HEK293 (cell line): ENCODE results near the gene HHAT.

ENCODE experiments used
- CTCF ChIA-PET: fragments of 350-600 bp; formaldehyde crosslinking; extraction: SDS; loops from one replicate; lab custom pipeline; 2021; ENCODE audit warnings: antibody characterized with exemption; lab: Yijun Ruan, JAX
- POLR2A ChIA-PET: fragments of 300-600 bp; formaldehyde crosslinking; extraction: SDS; loops from one replicate; lab custom pipeline; 2020; ENCODE audit warnings: antibody characterized with exemption, inconsistent platforms; lab: Yijun Ruan, JAX
- H3K27ac ChIP-seq: fragments of 200-500 bp; sonication (Bioruptor generic); 2 replicates; pipeline ENCODE4 v1.5.1; 2014; ENCODE audit warnings: low read depth, low read length, control low read depth, inconsistent platforms; ENCODE audit errors: extremely low read depth
- H3K36me3 ChIP-seq, 2 experiments: fragments of 200-500 bp in 1 of 2; sonication (Bioruptor generic) in 1 of 2; 1 replicate in 1 of 2; 2 replicates in 1 of 2; pipeline ENCODE4 v1.5.1; 2014 to 2017; ENCODE audit warnings: inconsistent platforms in 2 of 2, low read length in 2 of 2; ENCODE audit not compliant: control insufficient read depth in 2 of 2, insufficient read depth in 1 of 2
- H3K4me1 ChIP-seq: fragments of 200-500 bp; sonication (Bioruptor generic); 2 replicates; pipeline ENCODE4 v1.5.1; 2014; ENCODE audit warnings: mild to moderate bottlenecking, low read length, inconsistent platforms; ENCODE audit not compliant: control insufficient read depth, insufficient read depth
- H3K4me3 ChIP-seq: 2 replicates; pipeline ENCODE4 v1.5.1; 2011; ENCODE audit warnings: low read depth, mild to moderate bottlenecking, control low read depth, low read length, moderate library complexity
- H3K9me3 ChIP-seq: fragments of 200-500 bp; sonication (Bioruptor generic); 2 replicates; pipeline ENCODE4 v1.5.1; 2014; ENCODE audit warnings: low read depth, low read length, inconsistent platforms; ENCODE audit not compliant: control insufficient read depth, insufficient read depth
- BCL6B ChIP-seq: fragments of 450-650 bp; formaldehyde crosslinking; IDR thresholded peaks from 2 replicates; pipeline ENCODE4 v1.5.1; 2017; ENCODE audit warnings: missing biosample characterization, missing genetic modification characterization
- GFI1B ChIP-seq: fragments of 450-650 bp; formaldehyde crosslinking; IDR thresholded peaks from 2 replicates; pipeline ENCODE4 v1.5.1; 2016; ENCODE audit warnings: missing biosample characterization, missing genetic modification characterization
- GLIS1 ChIP-seq: fragments of 450-650 bp; formaldehyde crosslinking; IDR thresholded peaks from 2 replicates; pipeline ENCODE4 v1.5.1; 2016; ENCODE audit warnings: missing biosample characterization, missing genetic modification characterization
- GLIS2 ChIP-seq: fragments of 450-650 bp; formaldehyde crosslinking; IDR thresholded peaks from 2 replicates; pipeline ENCODE4 v1.5.1; 2016; ENCODE audit warnings: missing biosample characterization, missing genetic modification characterization
- HIC1 ChIP-seq: fragments of 450-650 bp; formaldehyde crosslinking; IDR thresholded peaks from 2 replicates; pipeline ENCODE4 v1.5.1; 2016; ENCODE audit warnings: missing biosample characterization, missing genetic modification characterization
- TSHZ1 ChIP-seq: fragments of 450-650 bp; formaldehyde crosslinking; IDR thresholded peaks from 2 replicates; pipeline ENCODE4 v1.5.1; 2016; ENCODE audit warnings: missing biosample characterization, missing genetic modification characterization, borderline replicate concordance
- WT1 ChIP-seq: fragments of 450-650 bp; formaldehyde crosslinking; IDR thresholded peaks from 2 replicates; pipeline ENCODE4 v1.5.1; 2016; ENCODE audit warnings: missing biosample characterization, missing genetic modification characterization
- ZBTB21 ChIP-seq: fragments of 450-650 bp; formaldehyde crosslinking; IDR thresholded peaks from 2 replicates; pipeline ENCODE4 v1.5.1; 2017; ENCODE audit warnings: missing biosample characterization, missing genetic modification characterization
- ZBTB7A ChIP-seq: fragments of 450-650 bp; formaldehyde crosslinking; IDR thresholded peaks from 2 replicates; pipeline ENCODE4 v1.5.1; 2016; ENCODE audit warnings: low read depth, missing biosample characterization, missing genetic modification characterization
- ZFHX2 ChIP-seq: fragments of 450-650 bp; formaldehyde crosslinking; conservative IDR thresholded peaks from 2 replicates; pipeline ENCODE4 v1.5.1; 2016; ENCODE audit warnings: missing biosample characterization, missing genetic modification characterization
- ZNF202 ChIP-seq: fragments of 450-650 bp; formaldehyde crosslinking; IDR thresholded peaks from 2 replicates; pipeline ENCODE4 v1.5.1; 2016; ENCODE audit warnings: missing biosample characterization, missing genetic modification characterization, borderline replicate concordance
- ZNF404 ChIP-seq: fragments of 450-650 bp; formaldehyde crosslinking; IDR thresholded peaks from 2 replicates; pipeline ENCODE4 v1.5.1; 2017; ENCODE audit warnings: missing biosample characterization, missing genetic modification characterization
- ZNF426 ChIP-seq: fragments of 450-650 bp; formaldehyde crosslinking; IDR thresholded peaks from 2 replicates; pipeline ENCODE4 v1.5.1; 2017; ENCODE audit warnings: missing biosample characterization, missing genetic modification characterization, mild to moderate bottlenecking, inconsistent platforms, moderate library complexity
- ZNF488 ChIP-seq: fragments of 450-650 bp; formaldehyde crosslinking; IDR thresholded peaks from 2 replicates; pipeline ENCODE4 v1.5.1; 2016; ENCODE audit warnings: missing biosample characterization, missing genetic modification characterization
- ZNF626 ChIP-seq: fragments of 450-650 bp; sonication (Bioruptor Pico); formaldehyde crosslinking; IDR thresholded peaks from 2 replicates; pipeline ENCODE4 v1.5.1; 2018; ENCODE audit warnings: missing biosample characterization, missing genetic modification characterization, inconsistent platforms
- ZNF692 ChIP-seq: fragments of 450-650 bp; formaldehyde crosslinking; IDR thresholded peaks from 2 replicates; pipeline ENCODE4 v1.5.1; 2016; ENCODE audit warnings: missing biosample characterization, missing genetic modification characterization
- ZNF704 ChIP-seq: fragments of 450-650 bp; formaldehyde crosslinking; IDR thresholded peaks from 2 replicates; pipeline ENCODE4 v1.5.1; 2016; ENCODE audit warnings: missing biosample characterization, missing genetic modification characterization
- ZNF768 ChIP-seq: fragments of 450-650 bp; formaldehyde crosslinking; IDR thresholded peaks from 2 replicates; pipeline ENCODE4 v1.5.1; 2018; ENCODE audit warnings: missing biosample characterization, mild to moderate bottlenecking, missing genetic modification characterization

The HHAT gene

GRCh38 chr1:210482491-210482890, 153.8 kb downstream of the HHAT start (continued):
- TF ChIP-seq TSHZ1 (tag by site-specific recombination) (no peak), ZNF488 (no peak), ZNF202 (tag by site-specific recombination) (no peak), ZNF426 (tag by site-specific recombination) (no peak), ZNF626 (tag by site-specific recombination) (no peak), ZNF768 (no peak)

GRCh38 chr1:210482945-210483617, 154.4 kb downstream of the HHAT start:
- Histone ChIP-seq H3K36me3 (no peaks in the 10 kb centered on the region), H3K4me3 (no peak overlapping the region), H3K27ac (no peak overlapping the region), H3K4me1 (no peaks in the 10 kb centered on the region), H3K9me3 (no peaks in the 10 kb centered on the region)
- POLR2A ChIA-PET, result no interaction called here
- no peak for TF ChIP-seq ZNF404
- peak; percentile 63 for TF ChIP-seq ZNF692 (tag by site-specific recombination)
- CTCF ChIA-PET, result no interaction called here

- H3K4me3 ChIP-seq, result no peak overlapping the region
- no peaks in the 10 kb centered on the region for H3K36me3 ChIP-seq
- TF ChIP-seq GLIS2 (tag by site-specific recombination) (no peak), GLIS1 (tag by site-specific recombination) (no peak), WT1 (tag by site-specific recombination) (no peak), ZBTB21 (tag by site-specific recombination) (no peak), GFI1B (no peak), ZBTB7A (tag by site-specific recombination) (no peak), HIC1 (tag by site-specific recombination) (no peak), BCL6B (no peak), ZFHX2 (tag by site-specific recombination) (no peak), ZNF704 (tag by site-specific recombination) (no peak)
- ChIA-PET CTCF (no interaction called here), POLR2A (no interaction called here)
- no peaks in the 10 kb centered on the region for H3K9me3 ChIP-seq
- no peaks in the 10 kb centered on the region for H3K4me1 ChIP-seq
- no peak overlapping the region for H3K27ac ChIP-seq
These were observed 155.1 kb downstream of the HHAT start for GRCh38 chr1:210483821-210484220.
